HG03039 (cell line): ENCODE results near the gene RAD9B.

ENCODE experiments used
- ATAC-seq: cut with Tn5 transposase; IDR thresholded peaks from one replicate; pipeline ENCODE4 v1.9.1; 2021; ENCODE audit warnings: mild to moderate bottlenecking, moderate library complexity; ENCODE audit not compliant: unreplicated experiment

RAD9B gene

DNA sequence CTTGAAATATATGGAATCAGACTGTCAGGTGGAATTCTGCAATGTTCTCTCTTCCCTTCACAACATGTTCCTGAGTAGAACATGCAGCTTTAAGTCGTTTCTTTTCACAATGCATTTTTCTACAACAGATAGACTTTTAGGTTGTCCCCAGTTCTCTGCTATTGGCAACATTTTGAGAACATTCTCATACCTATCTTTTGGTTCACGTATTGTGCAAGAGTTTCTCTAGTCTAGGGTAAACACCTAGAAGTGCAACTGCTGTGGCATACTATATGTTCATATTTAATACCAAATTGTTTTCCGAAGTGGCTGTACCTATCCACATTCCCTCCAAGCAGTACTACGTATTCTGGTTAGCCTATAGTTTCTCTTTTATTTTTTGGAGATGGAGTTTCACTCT, 48.9 kb downstream of the RAD9B start:
- no peak for ATAC-seq
